Sigmoid colon (tissue), 7 donors: ENCODE results near the gene SETD7. TPM values are rescaled to one million over a fixed set of nuclear protein-coding genes. Genes with fewer than 3 reads are reported as not detected.

ENCODE experiments used
- DNase-seq: peaks from one replicate; pipeline ENCODE4 v3.0.0-alpha.2; 2019
- H3K27ac ChIP-seq, 4 donors: fragments of 200-600 bp; sonication (generic); one replicate each; pipeline ENCODE4 v1.5.1; 2016 to 2019; ENCODE audit warnings: mild to moderate bottlenecking in 1 of 4
- H3K27me3 ChIP-seq, 3 donors: fragments of 200-600 bp; sonication (generic); one replicate each; pipeline ENCODE4 v1.5.1; 2019; ENCODE audit warnings: mild to moderate bottlenecking in 1 of 3
- H3K36me3 ChIP-seq, 4 donors: fragments of 200-600 bp; sonication (generic); one replicate each; pipeline ENCODE4 v1.5.1; 2016 to 2019
- H3K4me1 ChIP-seq, 4 donors: fragments of 200-600 bp; sonication (generic); one replicate each; pipeline ENCODE4 v1.5.1; 2017 to 2019
- H3K4me3 ChIP-seq, 4 donors: fragments of 200-600 bp; sonication (generic); one replicate each; pipeline ENCODE4 v1.5.1; 2017 to 2019; ENCODE audit warnings: mild to moderate bottlenecking in 2 of 4, moderate library complexity in 1 of 4
- H3K9me3 ChIP-seq, 4 donors: fragments of 200-600 bp in 3 of 4; sonication (generic) in 3 of 4; one replicate each; pipeline versions ENCODE4 v1.5.1 to v1.6.1; 2013 to 2019
- CTCF ChIP-seq, 4 experiments: fragments of 450-650 bp in 3 of 4; fragments of 200-600 bp in 1 of 4; IDR thresholded peaks; one replicate each; pipeline ENCODE4 v1.5.1; 2016 to 2019; ENCODE audit warnings: antibody characterized with exemption in 4 of 4, mild to moderate bottlenecking in 3 of 4, moderate library complexity in 2 of 4
- EP300 ChIP-seq, 4 donors: sonication (generic); formaldehyde crosslinking; IDR thresholded peaks; one replicate each; pipeline ENCODE4 v1.6.1; 2017; ENCODE audit warnings: antibody characterized with exemption in 4 of 4
- POLR2A ChIP-seq, 2 donors: fragments of 450-650 bp; IDR thresholded peaks; one replicate each; pipeline ENCODE4 v1.6.1; 2016; ENCODE audit warnings: antibody characterized with exemption in 2 of 2, mild to moderate bottlenecking in 2 of 2, moderate library complexity in 2 of 2
- POLR2AphosphoS5 ChIP-seq, 4 donors: sonication (generic); formaldehyde crosslinking; IDR thresholded peaks; one replicate each; pipeline ENCODE4 v1.6.1; 2017; ENCODE audit warnings: antibody characterized with exemption in 4 of 4
- WGBS, 2 donors: extraction: QIAGEN DNeasy Blood & Tissue Kit; methylation state at CpG; one replicate each; pipeline ENCODE4 v1.1.7; 2013; 5-methylcytosine and 5-hydroxymethylcytosine counted together
- intact Hi-C: fragments of 100-400 bp; cut with DNase I; formaldehyde crosslinking; loops from one replicate; pipeline ENCODE4 v1.15.1; 2023
- polyA plus RNA-seq, 3 donors: library from polyadenylated mRNA; stranded (reverse); fragments of 200-250 nt; gene quantifications; one replicate each; pipeline ENCODE4 v1.2.3, GENCODE V29; 2013
- total RNA-seq, 4 donors: library from RNA; depleted of rRNA; stranded (reverse); fragments of >200 nt; gene quantifications; one replicate each; pipeline ENCODE4 v1.1.0, GENCODE V29; 2016
- donor health status: healthy with polysubstance abuse.
- donor health status: Bipolar disorder and iron deficiency.
- donor health status: healthy.

SETD7 gene
- total and polyA plus RNA-seq, 7 donors: 7.9 to 102 (median 79.2) TPM

- H3K27me3 ChIP-seq: no peaks in the 10 kb centered on the region
- intact Hi-C loops: loop anchor here (5.0 kb wide), 1 partner anchor 673 kb away; no protein-coding TSS in a partner anchor
- H3K4me1 ChIP-seq: peaks cover 0 to 28% (median 21%) of the 10 kb centered on the region in 4 donors
- H3K4me3 ChIP-seq: no peak overlapping the region
- no peaks in the 10 kb centered on the region for H3K36me3 ChIP-seq
- H3K27ac ChIP-seq: no peak overlapping the region
- DNase-seq: no peak
- TF ChIP-seq EP300 (IDR thresholded peaks at IDR 0.05) (no peak), CTCF (IDR thresholded peaks at IDR 0.05) (no peak), POLR2AphosphoS5 (IDR thresholded peaks at IDR 0.05) (no peak), POLR2A (IDR thresholded peaks at IDR 0.05) (no peak)
- 89 to 90% methylated on average over 1 of the region's 1 CpG for WGBS, 2 donors
- H3K9me3 ChIP-seq: no peaks in the 10 kb centered on the region
Observed at GRCh38 chr4:139564502-139564901, 8.5 kb upstream of the SETD7 start.

- 95 to 96% methylated on average over 2 of the region's 2 CpGs for WGBS, 2 donors
- Histone ChIP-seq H3K4me1 (peaks cover 0 to 37% (median 31%) of the 10 kb centered on the region in 4 donors), H3K9me3 (no peaks in the 10 kb centered on the region), H3K27ac (no peak overlapping the region), H3K4me3 (no peak overlapping the region), H3K27me3 (no peaks in the 10 kb centered on the region), H3K36me3 (no peaks in the 10 kb centered on the region)
- intact Hi-C loops: loop anchor here (5.0 kb wide), 1 partner anchor 674 kb away; no protein-coding TSS in a partner anchor
- TF ChIP-seq EP300 (IDR thresholded peaks at IDR 0.05) (no peak), CTCF (IDR thresholded peaks at IDR 0.05) (no peak), POLR2AphosphoS5 (IDR thresholded peaks at IDR 0.05) (no peak), POLR2A (IDR thresholded peaks at IDR 0.05) (no peak)
- DNase-seq: no peak
Observed at GRCh38 chr4:139563515-139563914, 7.5 kb upstream of the SETD7 start.

GRCh38 chr4:139562839-139563238, 6.8 kb upstream of the SETD7 start:
- no peak for DNase-seq
- Histone ChIP-seq H3K27ac (no peak overlapping the region), H3K4me1 (peaks cover 0 to 44% (median 37%) of the 10 kb centered on the region in 4 donors), H3K27me3 (no peaks in the 10 kb centered on the region), H3K36me3 (no peaks in the 10 kb centered on the region), H3K4me3 (no peak overlapping the region), H3K9me3 (no peaks in the 10 kb centered on the region)
- WGBS, 2 donors: 95% methylated on average over 3 of the region's 3 CpGs
- intact Hi-C loops: loop anchor here (5.0 kb wide), 1 partner anchor 674 kb away; no protein-coding TSS in a partner anchor
- no peak for TF ChIP-seq POLR2AphosphoS5 (IDR thresholded peaks at IDR 0.05)
- TF ChIP-seq POLR2A (IDR thresholded peaks at IDR 0.05): no peak
- no peak for TF ChIP-seq EP300 (IDR thresholded peaks at IDR 0.05)
- TF ChIP-seq CTCF (IDR thresholded peaks at IDR 0.05): no peak

GRCh38 chr4:139562067-139562684, 6.2 kb upstream of the SETD7 start:
- intact Hi-C loops: loop anchor here (5.0 kb wide), 1 partner anchor 675 kb away; no protein-coding TSS in a partner anchor
- 88 to 93% methylated on average over 3 of the region's 3 CpGs for WGBS, 2 donors

More at GRCh38 chr4:139562067-139562684, 6.2 kb upstream of the SETD7 start:
- Histone ChIP-seq H3K27ac (no peak overlapping the region), H3K9me3 (no peaks in the 10 kb centered on the region), H3K36me3 (no peaks in the 10 kb centered on the region), H3K4me1 (peaks cover 0 to 50% (median 41%) of the 10 kb centered on the region in 4 donors), H3K27me3 (no peaks in the 10 kb centered on the region), H3K4me3 (no peak overlapping the region)
- TF ChIP-seq POLR2AphosphoS5 (IDR thresholded peaks at IDR 0.05): no peak
- TF ChIP-seq POLR2A (IDR thresholded peaks at IDR 0.05): no peak
- TF ChIP-seq EP300 (IDR thresholded peaks at IDR 0.05): no peak
- no peak for TF ChIP-seq CTCF (IDR thresholded peaks at IDR 0.05)
- no peak for DNase-seq
